Smooth muscle cell (in vitro differentiated cells): Measurements from ENCODE around the gene SYT3. TPM values are rescaled to one million over a fixed set of nuclear protein-coding genes. Genes with fewer than 3 reads are reported as not detected.
"Not testable (repeated sequence)": the region's sequence is repeated elsewhere in the genome, so short reads cannot be mapped to it uniquely, and the experiment has no call there.

ENCODE experiments used
- DNase-seq: peaks from one replicate; lab custom pipeline; 2025; ENCODE audit not compliant: unreplicated experiment; lab: John Stamatoyannopoulos, UW
- H2AFZ ChIP-seq: fragments of 200-600 bp; sonication (generic); 2 replicates; pipeline ENCODE4 v1.6.0; 2016; ENCODE audit warnings: antibody characterized with exemption, low read depth, mild to moderate bottlenecking
- H3F3A ChIP-seq: fragments of 200-600 bp; sonication (generic); 2 replicates; pipeline ENCODE4 v1.6.0; 2017; ENCODE audit warnings: antibody characterized with exemption, low read depth
- H3K27ac ChIP-seq: fragments of 200-600 bp; sonication (generic); 2 replicates; pipeline ENCODE4 v1.5.1; 2016; ENCODE audit warnings: low read depth, mild to moderate bottlenecking
- H3K27me3 ChIP-seq: fragments of 200-600 bp; sonication (generic); 2 replicates; pipeline ENCODE4 v1.6.1; 2016; ENCODE audit warnings: low read depth, mild to moderate bottlenecking
- H3K36me3 ChIP-seq: fragments of 200-600 bp; sonication (generic); 2 replicates; pipeline ENCODE4 v1.5.1; 2016; ENCODE audit warnings: low read depth
- H3K4me1 ChIP-seq: fragments of 200-600 bp; sonication (generic); 2 replicates; pipeline ENCODE4 v1.5.1; 2016; ENCODE audit warnings: low read depth
- H3K4me2 ChIP-seq: fragments of 200-600 bp; sonication (generic); 2 replicates; pipeline ENCODE4 v1.6.0; 2016; ENCODE audit warnings: mild to moderate bottlenecking
- H3K4me3 ChIP-seq: fragments of 200-600 bp; sonication (generic); 2 replicates; pipeline ENCODE4 v1.5.1; 2016; ENCODE audit warnings: mild to moderate bottlenecking
- H3K79me2 ChIP-seq: fragments of 200-600 bp; sonication (generic); 2 replicates; pipeline ENCODE4 v1.6.0; 2016; ENCODE audit warnings: low read depth, mild to moderate bottlenecking
- H3K9ac ChIP-seq: fragments of 200-600 bp; sonication (generic); 2 replicates; pipeline ENCODE4 v1.6.0; 2016; ENCODE audit warnings: low read depth
- H3K9me3 ChIP-seq: fragments of 200-600 bp; sonication (generic); replicated peaks from 2 replicates; pipeline ENCODE4 v1.5.1; 2016; ENCODE audit warnings: low read depth
- H4K20me1 ChIP-seq: fragments of 200-600 bp; sonication (generic); 2 replicates; pipeline ENCODE4 v1.6.0; 2016; ENCODE audit warnings: low read depth
- WGBS: methylation state at CpG from one replicate; pipeline ENCODE4 v1.1.7; 2016; ENCODE audit warnings: low lambda C conversion rate; 5-methylcytosine and 5-hydroxymethylcytosine counted together
- polyA plus RNA-seq: library from polyadenylated mRNA; unstranded; fragments of >200 nt; fragmentation: Nextera tagmentation; extraction: Ambion mirVana; gene quantifications from 2 replicates; pipeline ENCODE4 v1.2.1, GENCODE V29; 2016
- total RNA-seq: library from RNA; depleted of rRNA; stranded (reverse); fragments of >200 nt; gene quantifications from 2 replicates; pipeline ENCODE4 v1.2.3, GENCODE V29; 2014
- TF ChIP-seq, protein P1 (sequence below): fragments of 200-600 bp; sonication (generic); IDR thresholded peaks from 2 replicates; pipeline ENCODE4 v1.5.1; 2017; ENCODE audit warnings: borderline replicate concordance, mild to moderate bottlenecking, antibody characterized with exemption; ENCODE audit not compliant: insufficient read depth, poor library complexity, severe bottlenecking

Gene SYT3
- total and polyA plus RNA-seq, 2 experiments from 2014 or later, result 0.13 to 1.8 TPM

- not testable (repeated sequence) for H3K9ac ChIP-seq, H4K20me1 ChIP-seq, H3K4me2 ChIP-seq, H3K4me1 ChIP-seq, H3K36me3 ChIP-seq, H2AFZ ChIP-seq, H3K9me3 ChIP-seq, H3K79me2 ChIP-seq, DNase-seq, H3F3A ChIP-seq, H3K27ac ChIP-seq, H3K4me3 ChIP-seq
- TF ChIP-seq, protein P1, sequence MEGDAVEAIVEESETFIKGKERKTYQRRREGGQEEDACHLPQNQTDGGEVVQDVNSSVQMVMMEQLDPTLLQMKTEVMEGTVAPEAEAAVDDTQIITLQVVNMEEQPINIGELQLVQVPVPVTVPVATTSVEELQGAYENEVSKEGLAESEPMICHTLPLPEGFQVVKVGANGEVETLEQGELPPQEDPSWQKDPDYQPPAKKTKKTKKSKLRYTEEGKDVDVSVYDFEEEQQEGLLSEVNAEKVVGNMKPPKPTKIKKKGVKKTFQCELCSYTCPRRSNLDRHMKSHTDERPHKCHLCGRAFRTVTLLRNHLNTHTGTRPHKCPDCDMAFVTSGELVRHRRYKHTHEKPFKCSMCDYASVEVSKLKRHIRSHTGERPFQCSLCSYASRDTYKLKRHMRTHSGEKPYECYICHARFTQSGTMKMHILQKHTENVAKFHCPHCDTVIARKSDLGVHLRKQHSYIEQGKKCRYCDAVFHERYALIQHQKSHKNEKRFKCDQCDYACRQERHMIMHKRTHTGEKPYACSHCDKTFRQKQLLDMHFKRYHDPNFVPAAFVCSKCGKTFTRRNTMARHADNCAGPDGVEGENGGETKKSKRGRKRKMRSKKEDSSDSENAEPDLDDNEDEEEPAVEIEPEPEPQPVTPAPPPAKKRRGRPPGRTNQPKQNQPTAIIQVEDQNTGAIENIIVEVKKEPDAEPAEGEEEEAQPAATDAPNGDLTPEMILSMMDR, result peak; percentile 14
- 56% methylated on average over 45 of the region's 58 CpGs for WGBS
- H3K27me3 ChIP-seq, result peaks cover 14% of the 10 kb centered on the region
Observed at GRCh38 chr19:50606059-50606836, 33.4 kb downstream of the SYT3 start.

DNA sequence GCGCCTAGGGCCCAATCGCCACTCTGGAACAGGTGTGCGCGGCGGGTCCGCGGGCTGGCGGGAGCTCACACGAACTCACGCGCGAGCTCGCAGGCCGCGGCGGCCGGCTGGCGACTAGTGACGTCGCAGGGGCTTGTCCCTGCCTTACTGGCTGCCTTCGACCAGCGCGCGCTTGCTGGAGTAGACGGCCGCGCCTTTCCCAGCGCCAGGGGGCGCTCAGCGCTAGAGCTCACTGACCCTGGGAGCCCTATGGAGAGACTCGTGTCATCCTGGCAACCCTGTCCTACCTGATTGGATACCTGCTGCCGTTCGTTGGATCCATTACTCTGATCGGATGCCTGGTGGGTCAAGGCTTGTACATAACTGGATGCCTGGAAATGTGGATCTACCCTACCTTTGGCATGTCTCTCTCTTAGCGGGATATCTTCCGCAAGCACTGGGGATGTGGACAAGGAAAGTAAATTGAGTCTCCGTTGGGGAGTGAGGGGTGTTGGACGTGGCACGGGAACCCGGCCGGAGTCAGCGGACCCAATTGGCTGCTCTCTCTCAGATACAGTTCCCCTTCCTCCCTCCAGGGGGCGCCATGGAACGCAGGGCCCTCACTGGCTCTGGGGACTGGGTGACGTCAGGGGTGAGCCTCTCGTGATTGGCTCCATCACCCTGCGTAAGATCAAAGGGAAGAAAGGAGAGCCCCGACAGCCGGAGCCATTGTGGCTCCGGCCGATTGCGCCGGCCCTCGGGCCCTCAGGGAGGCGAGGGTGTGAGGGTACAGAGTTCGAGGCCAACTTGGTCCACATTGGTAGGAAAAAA lies 35.2 kb downstream of the SYT3 start:
- H3K36me3 ChIP-seq, result not testable (repeated sequence)
- WGBS, result no CpG with 5 or more reads among the region's 56 CpGs

GRCh38 chr19:50602935-50603334 lies 36.7 kb downstream of the SYT3 start:
- WGBS, result 76% methylated on average over 4 of the region's 4 CpGs

More for the DNA sequence above, 35.2 kb downstream of the SYT3 start:
- not testable (repeated sequence) for H4K20me1 ChIP-seq, H3F3A ChIP-seq, H3K9me3 ChIP-seq, H2AFZ ChIP-seq, DNase-seq, H3K27ac ChIP-seq, H3K79me2 ChIP-seq, H3K4me1 ChIP-seq, H3K9ac ChIP-seq, H3K4me3 ChIP-seq, H3K4me2 ChIP-seq
- H3K27me3 ChIP-seq, result peaks cover 14% of the 10 kb centered on the region

DNA sequence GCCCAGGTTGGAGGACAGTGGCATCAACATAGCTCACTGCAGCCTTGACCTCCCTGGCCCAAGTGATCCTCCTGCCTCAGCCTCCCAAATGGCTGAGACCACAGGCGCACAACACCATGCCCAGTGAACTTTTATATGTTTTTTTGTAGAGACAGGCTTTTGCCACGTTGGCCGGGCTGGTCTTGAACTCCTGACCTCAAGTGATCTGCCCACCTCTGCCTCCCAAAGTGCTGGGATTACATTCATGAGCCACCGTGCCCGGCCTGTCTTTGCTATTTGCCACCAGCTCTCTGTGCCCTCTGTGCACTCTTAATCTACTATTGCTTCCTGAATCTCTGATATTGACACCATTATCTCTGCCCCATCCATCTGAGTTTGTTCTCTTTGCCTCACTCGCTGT lies 37.2 kb downstream of the SYT3 start:
- no peak overlapping the region for H3K4me2 ChIP-seq
- no peak overlapping the region for H3K27ac ChIP-seq
- H3K9ac ChIP-seq, result no peak overlapping the region
- TF ChIP-seq, protein P1, result no peak
- WGBS, result 73% methylated on average over 6 of the region's 6 CpGs
- no peaks in the 10 kb centered on the region for H3K9me3 ChIP-seq
- no peaks in the 10 kb centered on the region for H3K4me1 ChIP-seq
- peaks cover 13% of the 10 kb centered on the region for H3K27me3 ChIP-seq
- no peaks in the 10 kb centered on the region for H4K20me1 ChIP-seq
- DNase-seq, result no peak
- no peaks in the 10 kb centered on the region for H3K79me2 ChIP-seq
- H3F3A ChIP-seq, result no peaks in the 10 kb centered on the region
- no peak overlapping the region for H3K4me3 ChIP-seq
- H3K36me3 ChIP-seq, result no peaks in the 10 kb centered on the region
- no peak overlapping the region for H2AFZ ChIP-seq

More at GRCh38 chr19:50602935-50603334, 36.7 kb downstream of the SYT3 start:
- no peak overlapping the region for H3K4me2 ChIP-seq
- DNase-seq, result no peak
- H2AFZ ChIP-seq, result no peak overlapping the region
- no peak overlapping the region for H3K9ac ChIP-seq
- H3K4me3 ChIP-seq, result no peak overlapping the region
- H3K27me3 ChIP-seq, result peaks cover 14% of the 10 kb centered on the region
- no peaks in the 10 kb centered on the region for H3K9me3 ChIP-seq
- H3K4me1 ChIP-seq, result no peaks in the 10 kb centered on the region
- TF ChIP-seq, protein P1, result no peak
- no peaks in the 10 kb centered on the region for H3K79me2 ChIP-seq
- no peaks in the 10 kb centered on the region for H3K36me3 ChIP-seq
- H4K20me1 ChIP-seq, result no peaks in the 10 kb centered on the region
- no peaks in the 10 kb centered on the region for H3F3A ChIP-seq
- H3K27ac ChIP-seq, result no peak overlapping the region
